ENCODE results near the gene OR5B21. TPM values are rescaled to one million over a fixed set of nuclear protein-coding genes. Genes with fewer than 3 reads are reported as not detected.

Gene OR5B21
- total RNA-seq, 6 experiments from 2014 or later: not detected

- ATAC-seq (no peak), DNase-seq (no peak)
- TF ChIP-seq, protein P1, sequence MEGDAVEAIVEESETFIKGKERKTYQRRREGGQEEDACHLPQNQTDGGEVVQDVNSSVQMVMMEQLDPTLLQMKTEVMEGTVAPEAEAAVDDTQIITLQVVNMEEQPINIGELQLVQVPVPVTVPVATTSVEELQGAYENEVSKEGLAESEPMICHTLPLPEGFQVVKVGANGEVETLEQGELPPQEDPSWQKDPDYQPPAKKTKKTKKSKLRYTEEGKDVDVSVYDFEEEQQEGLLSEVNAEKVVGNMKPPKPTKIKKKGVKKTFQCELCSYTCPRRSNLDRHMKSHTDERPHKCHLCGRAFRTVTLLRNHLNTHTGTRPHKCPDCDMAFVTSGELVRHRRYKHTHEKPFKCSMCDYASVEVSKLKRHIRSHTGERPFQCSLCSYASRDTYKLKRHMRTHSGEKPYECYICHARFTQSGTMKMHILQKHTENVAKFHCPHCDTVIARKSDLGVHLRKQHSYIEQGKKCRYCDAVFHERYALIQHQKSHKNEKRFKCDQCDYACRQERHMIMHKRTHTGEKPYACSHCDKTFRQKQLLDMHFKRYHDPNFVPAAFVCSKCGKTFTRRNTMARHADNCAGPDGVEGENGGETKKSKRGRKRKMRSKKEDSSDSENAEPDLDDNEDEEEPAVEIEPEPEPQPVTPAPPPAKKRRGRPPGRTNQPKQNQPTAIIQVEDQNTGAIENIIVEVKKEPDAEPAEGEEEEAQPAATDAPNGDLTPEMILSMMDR (IDR thresholded peaks at IDR 0.05): no peak
- TF ChIP-seq POLR2A (IDR thresholded peaks at IDR 0.05): no peak
- 40% methylated on average over 3 of the region's 3 CpGs for WGBS (ENCODE audit: insufficient coverage, low coverage, low lambda C conversion rate, missing lambda C conversion rate)
- H3K4me1 ChIP-seq: no peaks in the 10 kb centered on the region
- intact Hi-C loops (cut with DNase I): no loop called here
- no peak overlapping the region for H3K4me3 ChIP-seq
- no peak overlapping the region for H3K27ac ChIP-seq
- H3K36me3 ChIP-seq: no peaks in the 10 kb centered on the region
- H3K9me3 ChIP-seq: no peaks in the 10 kb centered on the region
- H3K27me3 ChIP-seq: no peaks in the 10 kb centered on the region
Measured at GRCh38 chr11:58465690-58466089, 42.2 kb downstream of the OR5B21 start.

Other genes starting within 250 kb of the OR5B21 start
- gene OR10W1, start 239.8 kb downstream of the OR5B21 start, total RNA-seq: not detected
- gene OR5B17, start 149.0 kb downstream of the OR5B21 start, total RNA-seq: not detected
- not detected for gene OR5B3, start 101.2 kb downstream of the OR5B21 start, total RNA-seq
- not detected for gene OR5B2, start 80.0 kb downstream of the OR5B21 start, total RNA-seq
- not detected for gene OR5B12, start 65.9 kb downstream of the OR5B21 start, total RNA-seq
- 1 to 10 TPM; 3.9 to 8.4 (median 5.5) TPM for gene LPXN, start 67.8 kb upstream of the OR5B21 start, total RNA-seq
- 10 to 100 TPM; 19.5 to 27.0 (median 24.3) TPM for gene ZFP91, start 71.0 kb upstream of the OR5B21 start, total RNA-seq
- gene CNTF, start 114.6 kb upstream of the OR5B21 start, total RNA-seq: under 1 TPM; 0.37 to 0.87 (median 0.72) TPM
- 100 to 1,000 TPM in 3 of 6 experiments, 10 to 100 TPM in 3; 62.2 to 399 (median 159) TPM for gene GLYAT, start 223.8 kb upstream of the OR5B21 start, total RNA-seq

Measured in right lobe of liver (tissue), 6 donors.